H9 (cell line): ENCODE measurements around the gene GNPNAT1. TPM values are rescaled to one million over a fixed set of nuclear protein-coding genes. Genes with fewer than 3 reads are reported as not detected.

Experiments used
- DNase-seq: peaks from one replicate; pipeline ENCODE4 v3.0.0-alpha.2; 2017
- H2AFZ ChIP-seq: one replicate; pipeline ENCODE4 v1.6.1; 2013; ENCODE audit warnings: mild to moderate bottlenecking, low read length, control low read depth, moderate library complexity
- H2AK5ac ChIP-seq: 2 replicates; pipeline ENCODE4 v1.6.1; 2013; ENCODE audit warnings: low read length, control low read depth, mixed read lengths; ENCODE audit not compliant: insufficient read length
- H2BK120ac ChIP-seq: one replicate; pipeline ENCODE4 v1.6.1; 2013; ENCODE audit warnings: low read depth, mild to moderate bottlenecking, low read length, control low read depth, inconsistent platforms; ENCODE audit not compliant: poor library complexity, severe bottlenecking
- H2BK12ac ChIP-seq: 2 replicates; pipeline ENCODE4 v1.6.1; 2013; ENCODE audit warnings: low read length, control low read depth, mixed read lengths, low read depth; ENCODE audit not compliant: insufficient read length
- H2BK15ac ChIP-seq: 2 replicates; pipeline ENCODE4 v1.6.1; 2013; ENCODE audit warnings: low read depth, low read length, control low read depth
- H2BK20ac ChIP-seq: one replicate; pipeline ENCODE4 v1.6.1; 2013; ENCODE audit warnings: low read depth, mild to moderate bottlenecking, low read length, control low read depth, inconsistent platforms; ENCODE audit not compliant: poor library complexity, severe bottlenecking
- H2BK5ac ChIP-seq: 2 replicates; pipeline ENCODE4 v1.6.1; 2013; ENCODE audit warnings: low read length, control low read depth, mixed read lengths; ENCODE audit not compliant: insufficient read length
- H3K14ac ChIP-seq: 2 replicates; pipeline ENCODE4 v1.6.1; 2013; ENCODE audit warnings: low read length, control low read depth; ENCODE audit not compliant: insufficient read depth
- H3K18ac ChIP-seq: 2 replicates; pipeline ENCODE4 v1.6.1; 2013; ENCODE audit warnings: low read depth, mild to moderate bottlenecking, mixed read lengths, low read length, control low read depth; ENCODE audit not compliant: insufficient read length
- H3K23ac ChIP-seq: 2 replicates; pipeline ENCODE4 v1.6.1; 2013; ENCODE audit warnings: low read length, control low read depth, mixed read lengths, low read depth; ENCODE audit not compliant: insufficient read length
- H3K23me2 ChIP-seq: 2 replicates; pipeline ENCODE4 v1.6.1; 2013; ENCODE audit warnings: low read depth, mild to moderate bottlenecking, mixed read lengths, low read length, control low read depth; ENCODE audit not compliant: insufficient read length, poor library complexity, severe bottlenecking
- H3K27ac ChIP-seq: 2 replicates; pipeline ENCODE4 v1.5.1; 2013; ENCODE audit warnings: low read length, control low read depth, mixed read lengths, low read depth; ENCODE audit not compliant: insufficient read length
- H3K27me3 ChIP-seq: 2 replicates; pipeline ENCODE4 v1.6.1; 2013; ENCODE audit warnings: low read length, control low read depth, inconsistent platforms; ENCODE audit not compliant: insufficient read depth
- H3K4ac ChIP-seq: 2 replicates; pipeline ENCODE4 v1.6.1; 2013; ENCODE audit warnings: low read depth, mild to moderate bottlenecking, control low read depth, inconsistent platforms, low read length, moderate library complexity
- H3K4me1 ChIP-seq: 2 replicates; pipeline ENCODE4 v1.6.1; 2013; ENCODE audit warnings: low read length, control low read depth, inconsistent platforms; ENCODE audit not compliant: insufficient read depth
- H3K4me2 ChIP-seq: 2 replicates; pipeline ENCODE4 v1.6.1; 2013; ENCODE audit warnings: low read length, control low read depth, mixed read lengths; ENCODE audit not compliant: insufficient read length, insufficient read depth
- H3K56ac ChIP-seq: 2 replicates; pipeline ENCODE4 v1.6.1; 2013; ENCODE audit warnings: low read depth, mild to moderate bottlenecking, mixed read lengths, low read length, control low read depth; ENCODE audit not compliant: insufficient read length
- H3K79me1 ChIP-seq: 2 replicates; pipeline ENCODE4 v1.6.1; 2013; ENCODE audit warnings: low read depth, mild to moderate bottlenecking, moderate library complexity, low read length, control low read depth, inconsistent platforms; ENCODE audit not compliant: insufficient read depth, poor library complexity, severe bottlenecking
- H3K79me2 ChIP-seq: 2 replicates; pipeline ENCODE4 v1.6.1; 2013; ENCODE audit warnings: low read length, control low read depth, inconsistent platforms; ENCODE audit not compliant: insufficient read depth
- H3K9ac ChIP-seq: 2 replicates; pipeline ENCODE4 v1.6.1; 2013; ENCODE audit warnings: low read length, control low read depth, mixed read lengths; ENCODE audit not compliant: insufficient read length; ENCODE audit errors: extremely low read depth
- H3K9me3 ChIP-seq: one replicate; pipeline ENCODE4 v1.6.1; 2013; ENCODE audit warnings: low read depth, low read length, inconsistent platforms; ENCODE audit not compliant: control insufficient read depth
- H3T11ph ChIP-seq: one replicate; pipeline ENCODE4 v1.6.1; 2013; ENCODE audit warnings: mild to moderate bottlenecking, low read length, control low read depth, inconsistent platforms
- H4K20me1 ChIP-seq: one replicate; pipeline ENCODE4 v1.6.1; 2013; ENCODE audit not compliant: control insufficient read depth, insufficient read length, insufficient read depth
- H4K5ac ChIP-seq: 2 replicates; pipeline ENCODE4 v1.6.1; 2013; ENCODE audit warnings: low read depth, mild to moderate bottlenecking, mixed read lengths, low read length, control low read depth; ENCODE audit not compliant: insufficient read length
- H4K8ac ChIP-seq: replicated peaks from 2 replicates; pipeline ENCODE4 v1.6.1; 2013; ENCODE audit warnings: low read length, control low read depth, mixed read lengths, low read depth; ENCODE audit not compliant: insufficient read length
- H4K91ac ChIP-seq: 2 replicates; pipeline ENCODE4 v1.6.1; 2013; ENCODE audit warnings: low read depth, mild to moderate bottlenecking, moderate library complexity, mixed read lengths, low read length, control low read depth; ENCODE audit not compliant: insufficient read length
- H3K27ac Mint-ChIP-seq, 3 experiments: 2 replicates in 2 of 3; 3 replicates in 1 of 3; pipeline ENCODE4 v1.8.0; 2020 to 2021; ENCODE audit warnings: mixed read lengths in 3 of 3, mild to moderate bottlenecking in 1 of 3, moderate library complexity in 1 of 3
- H3K27me3 Mint-ChIP-seq: 2 replicates; pipeline ENCODE4 v1.8.0; 2021; ENCODE audit warnings: low read depth, mild to moderate bottlenecking, moderate library complexity, mixed read lengths
- H3K36me3 Mint-ChIP-seq, 3 experiments: 2 replicates in 2 of 3; 3 replicates in 1 of 3; pipeline ENCODE4 v1.8.0; 2020 to 2021; ENCODE audit warnings: low read depth in 3 of 3, mixed read lengths in 3 of 3; ENCODE audit not compliant: insufficient read depth in 1 of 3
- H3K4me1 Mint-ChIP-seq, 2 experiments: 2 replicates each; pipeline ENCODE4 v1.8.0; 2020; ENCODE audit warnings: mixed read lengths in 2 of 2
- H3K4me3 Mint-ChIP-seq, 2 experiments: 2 replicates in 1 of 2; 3 replicates in 1 of 2; pipeline ENCODE4 v1.8.0; 2020 to 2021; ENCODE audit warnings: mild to moderate bottlenecking in 2 of 2, mixed read lengths in 2 of 2, moderate library complexity in 1 of 2
- H3K9me3 Mint-ChIP-seq, 2 experiments: 2 replicates in 1 of 2; 3 replicates in 1 of 2; pipeline ENCODE4 v1.8.0; 2020; ENCODE audit warnings: mild to moderate bottlenecking in 2 of 2, mixed read lengths in 2 of 2, moderate library complexity in 1 of 2
- WGBS: extraction: QIAGEN DNeasy Blood & Tissue Kit; methylation state at CpG from one replicate; pipeline ENCODE4 v1.1.7; 2013; ENCODE audit warnings: missing lambda C conversion rate, low lambda C conversion rate, mixed read lengths; ENCODE audit not compliant: insufficient read length; ENCODE audit errors: extremely low coverage; 5-methylcytosine and 5-hydroxymethylcytosine counted together
- total RNA-seq: library from RNA; stranded (reverse); gene quantifications from 2 replicates; pipeline ENCODE4 v1.2.1, GENCODE V29; 2021
- TF ChIP-seq, protein P1 (sequence below): fragments of 200-600 bp; sonication (generic); conservative IDR thresholded peaks from 3 replicates; pipeline ENCODE4 v1.8.0; 2021; ENCODE audit warnings: antibody characterized with exemption, mild to moderate bottlenecking

Gene GNPNAT1
- total RNA-seq, 1 experiment from 2014 or later: 49.0 TPM

DNA sequence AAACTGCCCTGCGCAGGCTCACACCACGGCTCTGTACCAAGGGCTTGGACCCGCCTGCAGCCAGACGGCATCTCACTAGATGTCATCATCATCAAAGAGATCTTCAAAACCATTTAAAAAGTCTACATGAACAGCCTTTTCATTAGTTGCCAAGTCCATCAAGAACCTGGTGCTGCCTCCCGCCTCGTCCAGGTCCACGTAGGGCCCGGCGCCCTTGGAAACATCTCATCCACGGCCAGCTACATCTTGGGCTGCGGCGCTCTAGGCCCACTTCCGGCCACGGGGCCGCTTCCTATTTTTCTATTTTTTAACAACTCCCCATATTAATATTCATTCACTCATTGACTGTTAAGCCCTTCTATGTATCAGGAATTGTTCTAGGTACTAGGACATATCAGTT lies 7.4 kb upstream of the GNPNAT1 start:
- no peak overlapping the region for H3K14ac ChIP-seq
- no peak overlapping the region for H3K18ac ChIP-seq
- no peak overlapping the region for H4K8ac ChIP-seq
- no peak overlapping the region for H3K56ac ChIP-seq
- no peak overlapping the region for H3K9ac ChIP-seq
- no peak overlapping the region for H2BK20ac ChIP-seq
- H3K4ac ChIP-seq: no peak overlapping the region
- TF ChIP-seq, protein P1, sequence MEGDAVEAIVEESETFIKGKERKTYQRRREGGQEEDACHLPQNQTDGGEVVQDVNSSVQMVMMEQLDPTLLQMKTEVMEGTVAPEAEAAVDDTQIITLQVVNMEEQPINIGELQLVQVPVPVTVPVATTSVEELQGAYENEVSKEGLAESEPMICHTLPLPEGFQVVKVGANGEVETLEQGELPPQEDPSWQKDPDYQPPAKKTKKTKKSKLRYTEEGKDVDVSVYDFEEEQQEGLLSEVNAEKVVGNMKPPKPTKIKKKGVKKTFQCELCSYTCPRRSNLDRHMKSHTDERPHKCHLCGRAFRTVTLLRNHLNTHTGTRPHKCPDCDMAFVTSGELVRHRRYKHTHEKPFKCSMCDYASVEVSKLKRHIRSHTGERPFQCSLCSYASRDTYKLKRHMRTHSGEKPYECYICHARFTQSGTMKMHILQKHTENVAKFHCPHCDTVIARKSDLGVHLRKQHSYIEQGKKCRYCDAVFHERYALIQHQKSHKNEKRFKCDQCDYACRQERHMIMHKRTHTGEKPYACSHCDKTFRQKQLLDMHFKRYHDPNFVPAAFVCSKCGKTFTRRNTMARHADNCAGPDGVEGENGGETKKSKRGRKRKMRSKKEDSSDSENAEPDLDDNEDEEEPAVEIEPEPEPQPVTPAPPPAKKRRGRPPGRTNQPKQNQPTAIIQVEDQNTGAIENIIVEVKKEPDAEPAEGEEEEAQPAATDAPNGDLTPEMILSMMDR: no peak
- no peaks in the 10 kb centered on the region for H3K27me3 Mint-ChIP-seq
- H3K4me1 Mint-ChIP-seq: no peaks in the 10 kb centered on the region; a peak in 2 of 4 replicates
- H4K20me1 ChIP-seq: no peaks in the 10 kb centered on the region
- H3K4me1 ChIP-seq: no peaks in the 10 kb centered on the region
- H3T11ph ChIP-seq: no peak overlapping the region
- no peaks in the 10 kb centered on the region for H3K36me3 Mint-ChIP-seq
- H4K91ac ChIP-seq: no peak overlapping the region
- no peak overlapping the region for H2AK5ac ChIP-seq
- H2BK120ac ChIP-seq: no peak overlapping the region
- no CpG with 5 or more reads among the region's 15 CpGs for WGBS
- H3K9me3 ChIP-seq: no peaks in the 10 kb centered on the region
- no peaks in the 10 kb centered on the region for H3K23me2 ChIP-seq
- H3K79me1 ChIP-seq: no peaks in the 10 kb centered on the region
- no peak overlapping the region for H3K23ac ChIP-seq
- no peak overlapping the region for H3K4me2 ChIP-seq
- H4K5ac ChIP-seq: no peak overlapping the region
- no peaks in the 10 kb centered on the region for H3K79me2 ChIP-seq
- DNase-seq: no peak
- no peaks in the 10 kb centered on the region for H3K27me3 ChIP-seq
- H3K27ac ChIP-seq: no peak overlapping the region
- no peak overlapping the region for H2BK15ac ChIP-seq
- H2BK5ac ChIP-seq: no peak overlapping the region
- no peak overlapping the region for H2BK12ac ChIP-seq
- H3K27ac Mint-ChIP-seq: no peak overlapping the region
- H3K4me3 Mint-ChIP-seq: no peak overlapping the region
- peaks cover 2 to 3% of the 10 kb centered on the region in 2 experiments; a peak in 4 of 5 replicates for H3K9me3 Mint-ChIP-seq
- no peak overlapping the region for H2AFZ ChIP-seq
